ENCODE measurements around the gene CERS6.

CERS6 gene

GRCh38 chr2:168713325-168713724 lies 257.3 kb downstream of the CERS6 start:
- no peak for DNase-seq

DNA sequence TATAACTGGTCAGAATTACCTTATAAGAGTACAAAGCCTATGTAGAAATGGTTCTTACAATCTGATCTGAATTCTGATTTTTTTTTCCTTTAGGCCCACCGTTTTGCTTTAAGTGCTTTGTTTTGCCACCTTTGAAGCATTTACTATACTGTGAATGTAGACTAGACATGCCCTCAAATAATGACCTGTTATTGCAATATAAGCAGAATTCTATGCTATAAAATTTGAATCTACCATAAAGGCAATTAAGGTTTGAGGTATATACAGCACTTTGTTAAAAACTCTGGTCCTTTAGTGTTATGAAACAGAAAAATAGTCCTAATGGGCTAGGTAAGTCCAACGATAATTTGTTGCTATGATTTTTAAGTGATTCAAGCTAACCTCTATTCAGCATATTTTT lies 259.8 kb downstream of the CERS6 start:
- no peak for DNase-seq

DNA sequence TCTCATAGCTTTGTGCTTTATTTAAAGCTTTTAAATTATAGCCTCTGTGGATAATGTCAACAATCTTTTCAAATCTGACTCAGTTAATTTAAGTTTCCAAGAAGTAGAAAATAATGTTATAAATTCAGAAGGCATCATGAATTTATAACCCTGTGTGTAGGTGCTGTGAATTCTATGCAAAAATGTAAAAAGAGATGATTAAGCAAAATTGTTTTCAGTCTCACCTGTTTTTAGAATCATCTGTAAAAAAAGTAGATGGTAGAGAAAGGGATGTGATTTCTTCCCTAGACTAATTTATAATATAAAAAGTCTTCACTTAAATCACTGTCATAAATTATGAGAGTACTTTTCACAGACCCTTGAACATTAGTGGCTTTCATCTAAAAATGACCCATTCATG lies 260.8 kb downstream of the CERS6 start:
- no peak for DNase-seq

DNA sequence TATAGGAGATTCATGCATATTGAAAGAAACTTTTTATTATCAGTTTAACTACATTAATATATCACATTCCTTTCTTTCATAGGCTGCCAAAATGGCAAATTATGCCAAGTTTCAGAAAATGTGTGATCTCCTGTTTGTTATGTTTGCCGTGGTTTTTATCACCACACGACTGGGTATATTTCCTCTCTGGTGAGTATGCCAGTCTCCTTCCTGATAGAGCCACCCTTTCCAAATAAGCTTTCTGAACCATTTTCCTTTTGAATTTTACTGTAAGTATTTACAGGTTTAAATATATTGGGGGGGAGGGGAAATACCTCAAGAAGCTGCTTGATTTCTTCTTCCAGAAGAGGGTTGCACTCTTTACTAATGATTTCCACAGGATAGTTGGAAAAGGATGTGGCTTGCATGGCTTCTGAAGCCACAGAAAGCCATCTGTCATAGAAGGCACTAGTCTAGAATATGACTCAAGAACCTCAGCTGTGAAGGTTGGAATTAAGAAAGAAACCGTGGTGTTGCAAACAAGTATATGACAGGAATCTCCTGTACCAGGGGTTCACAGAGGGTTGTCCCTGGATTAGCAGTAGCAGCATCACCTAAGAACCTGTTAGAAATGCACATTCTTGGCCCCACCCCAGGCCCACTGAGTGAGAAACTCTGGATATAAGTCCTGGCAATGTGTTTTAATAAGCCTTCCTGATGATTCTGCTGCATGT lies 261.9 kb downstream of the CERS6 start:
- DNase-seq, result no peak

- no peak for DNase-seq
Observed at GRCh38 chr2:168718622-168719021, 262.6 kb downstream of the CERS6 start.

DNA sequence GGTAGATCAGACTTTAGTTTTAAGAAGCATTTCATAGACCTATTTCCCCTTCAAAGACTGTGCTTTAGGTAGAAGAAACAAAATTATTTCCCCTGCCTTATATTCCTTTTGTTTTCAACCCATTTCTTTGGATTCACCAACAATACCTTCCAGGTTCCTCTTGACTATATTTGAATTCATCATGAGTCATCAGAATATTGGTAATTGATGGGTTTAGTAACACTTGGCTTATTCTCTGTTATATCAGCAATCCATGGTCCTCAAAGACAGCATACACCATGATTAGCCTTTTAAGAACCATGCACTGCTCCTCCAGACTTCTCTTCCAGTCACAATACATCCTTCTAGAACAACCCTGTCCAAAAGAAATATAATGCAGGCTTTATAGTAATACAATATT lies 263.4 kb downstream of the CERS6 start:
- no peak for DNase-seq

DNA sequence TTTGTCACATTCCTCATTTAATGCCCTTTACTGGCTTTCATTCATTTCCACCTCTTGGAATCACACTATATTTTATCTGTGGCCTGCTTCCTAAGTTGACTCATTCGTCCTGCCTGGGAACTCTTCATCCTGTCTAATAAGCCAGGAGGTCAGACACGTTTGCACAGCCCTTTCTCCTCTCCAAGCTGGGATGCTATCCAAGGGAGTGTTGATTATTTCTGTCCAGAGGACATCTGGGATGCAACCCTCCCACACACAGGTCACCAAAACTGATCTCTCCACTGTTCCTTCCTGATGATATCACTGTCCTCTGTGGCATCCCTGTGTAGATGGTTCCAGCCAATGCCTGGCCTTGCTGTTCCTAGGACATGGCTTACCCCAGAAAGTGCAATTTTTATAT lies 266.5 kb downstream of the CERS6 start:
- DNase-seq, result no peak

DNA sequence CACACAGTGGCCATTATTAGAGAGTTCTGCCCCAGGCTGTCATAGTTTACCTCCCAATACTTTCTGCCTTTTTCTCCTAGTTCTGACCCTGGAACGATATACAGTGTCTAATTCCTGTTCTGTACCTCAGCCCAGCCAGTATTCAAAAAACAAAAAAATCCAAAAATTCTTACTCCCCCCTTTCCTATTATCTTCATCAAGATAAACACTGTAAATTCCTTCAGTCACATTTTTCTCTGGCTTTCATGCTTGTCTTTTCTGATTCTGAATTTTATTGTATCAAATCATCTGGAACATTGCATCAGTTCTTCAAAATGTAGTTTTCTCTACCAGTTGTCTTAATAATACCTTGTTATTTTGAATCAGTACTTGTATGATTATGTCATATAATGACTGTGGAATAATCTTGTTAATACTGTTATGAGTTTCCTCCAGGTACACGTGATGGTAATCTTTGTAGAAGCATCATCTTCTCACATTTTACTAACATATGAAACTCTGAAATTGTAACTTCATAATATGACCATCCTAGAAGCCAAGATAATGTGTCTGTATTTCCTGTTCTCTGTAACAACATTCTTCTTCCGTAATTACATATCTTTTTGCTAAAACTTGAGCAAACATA lies 267.3 kb downstream of the CERS6 start:
- no peak for DNase-seq

DNA sequence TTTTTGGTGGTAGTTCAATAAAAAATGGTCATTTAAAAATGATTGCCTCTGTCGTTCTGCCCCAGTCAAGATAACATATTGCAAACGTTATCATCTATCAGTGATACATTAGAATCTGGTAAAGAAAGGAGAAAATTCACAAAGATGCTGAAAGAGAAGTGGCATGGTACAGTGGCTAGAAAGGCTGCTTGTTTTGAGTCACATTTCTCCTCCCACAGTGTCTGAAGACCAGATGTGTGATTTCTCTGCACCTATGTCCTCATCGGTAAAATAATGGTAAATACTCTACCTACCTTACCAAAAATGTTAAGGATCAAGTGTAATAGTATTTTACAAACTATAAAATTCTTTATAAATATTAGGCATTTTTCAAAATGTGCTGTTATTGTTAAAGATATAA lies 270.3 kb downstream of the CERS6 start:
- DNase-seq, result no peak

GRCh38 chr2:168727904-168728470 lies 271.9 kb downstream of the CERS6 start:
- DNase-seq, result no peak

DNA sequence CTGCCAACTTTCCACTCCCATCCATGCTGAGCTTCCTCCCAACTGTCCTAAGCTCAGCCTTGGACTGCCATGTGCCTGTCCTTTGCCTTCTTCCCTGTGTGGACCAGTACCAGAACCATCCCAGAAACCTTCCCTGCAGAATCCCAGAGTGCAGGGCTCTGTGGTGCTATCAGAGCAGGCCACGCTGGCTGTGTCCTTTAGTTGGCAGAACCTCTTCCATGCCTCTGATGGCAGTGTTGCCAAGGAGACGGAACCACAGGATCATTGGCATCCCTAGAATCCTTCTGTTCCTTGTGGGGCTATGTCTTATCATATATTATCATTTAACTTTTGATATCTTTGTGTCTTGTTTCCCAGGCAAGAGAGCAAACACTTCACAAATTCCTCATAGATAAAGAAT lies 273.4 kb downstream of the CERS6 start:
- no peak for DNase-seq

DNA sequence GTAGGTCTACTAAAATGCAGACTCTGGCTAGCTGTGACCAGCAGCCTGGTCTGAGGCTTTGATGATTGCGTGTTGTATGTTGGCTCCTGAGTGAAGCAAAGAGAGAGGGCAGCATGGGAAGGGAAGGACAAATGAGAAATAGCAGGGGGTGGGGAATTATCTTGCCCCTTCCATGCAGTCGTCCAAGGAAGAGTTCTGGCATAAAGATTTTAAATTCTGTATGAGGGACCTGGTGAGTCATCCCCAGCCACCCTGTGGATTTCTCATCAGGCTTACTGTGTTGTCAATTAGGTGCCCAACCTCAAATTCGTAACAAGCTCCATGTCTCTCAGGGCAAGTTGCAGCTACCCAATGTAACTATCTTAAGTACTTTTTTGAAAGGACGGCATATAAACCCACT lies 274.3 kb downstream of the CERS6 start:
- DNase-seq, result no peak

DNA sequence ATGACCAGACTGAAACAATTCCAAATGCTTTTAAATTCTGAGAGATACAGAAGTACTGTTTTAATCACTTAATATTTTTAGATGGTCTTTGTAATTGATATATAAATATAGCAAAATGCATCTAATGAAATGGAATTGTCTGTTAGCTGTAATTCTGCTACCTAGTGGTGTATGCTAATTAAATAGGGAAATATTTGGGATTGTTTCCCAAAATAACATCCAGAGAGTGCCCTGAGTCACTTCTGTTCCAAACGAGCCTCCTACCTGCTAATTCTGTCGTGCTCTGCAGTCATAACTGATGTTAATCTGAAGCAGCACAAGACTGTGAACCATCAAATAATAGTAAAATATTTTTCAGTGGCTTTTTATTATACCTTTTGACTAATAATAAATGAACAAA lies 274.9 kb downstream of the CERS6 start:
- DNase-seq, result no peak

DNA sequence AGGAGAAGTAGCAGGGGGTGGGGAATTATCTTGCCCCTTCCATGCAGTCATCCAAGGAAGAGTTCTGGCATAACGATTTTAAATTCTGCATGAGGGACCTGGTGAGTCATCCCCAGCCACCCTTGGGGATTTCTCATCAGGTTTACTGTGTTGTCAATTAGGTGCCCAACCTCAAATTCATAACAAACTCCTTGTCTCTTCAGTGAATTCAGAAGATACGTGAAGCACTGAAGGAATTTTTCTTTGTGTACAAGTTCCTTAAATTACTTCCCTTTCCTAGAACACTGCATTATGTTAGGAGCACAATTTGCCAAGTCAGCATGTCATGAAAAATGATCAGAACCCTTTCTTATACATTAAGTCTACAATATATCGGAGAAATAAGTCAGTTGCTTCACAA lies 275.5 kb downstream of the CERS6 start:
- no peak for DNase-seq

DNA sequence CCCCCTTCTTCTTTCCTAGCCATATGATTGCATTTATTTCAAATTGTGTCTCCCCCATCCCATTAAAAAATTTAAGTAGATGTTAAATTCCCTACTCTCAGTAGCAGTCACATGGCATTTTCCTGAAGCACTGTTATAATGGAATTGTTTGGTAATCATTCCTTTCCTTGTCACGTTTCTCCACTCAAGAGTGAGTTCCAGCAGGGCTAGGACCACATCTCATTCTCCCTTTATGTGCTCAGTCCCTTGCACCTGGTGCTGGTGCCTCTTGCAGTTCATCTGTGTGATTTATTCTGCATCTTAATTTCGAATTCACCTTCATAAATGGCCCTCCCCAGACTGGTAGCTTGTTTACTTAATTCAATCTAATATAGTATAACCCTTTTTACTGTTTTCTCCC lies 276.0 kb downstream of the CERS6 start:
- DNase-seq, result no peak

- no peak for DNase-seq
Observed at GRCh38 chr2:168732506-168732905, 276.4 kb downstream of the CERS6 start.

GRCh38 chr2:168734199-168734760 lies 278.2 kb downstream of the CERS6 start:
- DNase-seq, result no peak

DNA sequence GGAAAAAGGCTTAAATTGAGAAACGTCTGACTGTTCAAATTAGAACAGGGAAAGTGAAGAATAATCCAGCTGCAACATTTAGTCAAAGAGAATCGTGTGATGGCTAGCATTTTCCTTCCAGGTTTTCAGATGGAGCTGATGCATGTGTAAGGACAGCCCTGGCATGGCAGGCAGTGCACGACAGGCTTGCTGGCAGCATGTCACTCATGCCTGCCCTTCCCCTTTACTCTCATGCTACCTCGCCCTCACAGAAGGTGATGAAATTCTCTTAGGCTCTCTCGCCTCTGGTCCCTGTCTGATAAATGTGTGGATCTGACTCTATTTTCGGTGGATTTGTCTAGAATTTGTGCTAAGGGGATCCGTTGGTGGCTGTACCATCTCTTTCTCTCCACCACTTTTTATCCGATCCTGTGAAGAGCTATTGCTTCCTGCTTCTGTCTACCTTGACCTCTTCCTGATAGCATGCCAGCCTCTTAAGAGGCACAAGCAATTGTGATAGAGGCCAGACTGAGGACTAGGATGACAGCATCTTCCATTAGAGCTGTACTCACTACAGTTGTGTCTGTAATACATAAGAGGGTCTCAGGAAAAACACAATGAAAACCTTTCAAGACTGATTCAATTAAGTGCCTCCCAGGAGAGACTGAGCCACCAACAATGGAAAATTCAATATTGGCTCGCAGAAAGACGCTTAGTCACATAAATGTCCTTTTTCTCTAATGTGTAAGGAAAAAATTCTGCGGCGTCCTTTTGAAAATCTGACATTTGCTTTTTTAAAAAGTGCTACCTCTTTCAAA lies 280.8 kb downstream of the CERS6 start:
- DNase-seq, result no peak

GRCh38 chr2:168738062-168738461 lies 282.0 kb downstream of the CERS6 start:
- DNase-seq, result no peak

DNA sequence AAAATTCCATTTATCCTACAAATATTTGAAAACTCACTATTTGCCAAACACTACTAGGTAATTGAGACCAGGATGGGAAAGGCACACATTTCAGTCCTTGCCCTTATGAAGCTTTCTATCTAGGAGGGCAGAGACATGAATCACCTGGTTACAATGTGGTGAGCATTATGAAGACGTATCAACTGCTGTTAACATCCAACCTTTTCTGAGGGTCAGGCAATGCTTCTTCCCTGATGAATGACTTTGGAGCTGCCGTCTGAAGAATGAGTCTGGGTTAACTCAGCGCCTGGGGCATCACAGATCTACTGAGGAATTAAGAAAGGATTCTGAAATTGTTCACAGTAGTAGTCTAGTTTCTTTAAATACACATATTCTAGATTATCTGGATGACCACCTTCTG lies 284.3 kb downstream of the CERS6 start:
- DNase-seq, result no peak

GRCh38 chr2:168740788-168741187 lies 284.7 kb downstream of the CERS6 start:
- no peak for DNase-seq

DNA sequence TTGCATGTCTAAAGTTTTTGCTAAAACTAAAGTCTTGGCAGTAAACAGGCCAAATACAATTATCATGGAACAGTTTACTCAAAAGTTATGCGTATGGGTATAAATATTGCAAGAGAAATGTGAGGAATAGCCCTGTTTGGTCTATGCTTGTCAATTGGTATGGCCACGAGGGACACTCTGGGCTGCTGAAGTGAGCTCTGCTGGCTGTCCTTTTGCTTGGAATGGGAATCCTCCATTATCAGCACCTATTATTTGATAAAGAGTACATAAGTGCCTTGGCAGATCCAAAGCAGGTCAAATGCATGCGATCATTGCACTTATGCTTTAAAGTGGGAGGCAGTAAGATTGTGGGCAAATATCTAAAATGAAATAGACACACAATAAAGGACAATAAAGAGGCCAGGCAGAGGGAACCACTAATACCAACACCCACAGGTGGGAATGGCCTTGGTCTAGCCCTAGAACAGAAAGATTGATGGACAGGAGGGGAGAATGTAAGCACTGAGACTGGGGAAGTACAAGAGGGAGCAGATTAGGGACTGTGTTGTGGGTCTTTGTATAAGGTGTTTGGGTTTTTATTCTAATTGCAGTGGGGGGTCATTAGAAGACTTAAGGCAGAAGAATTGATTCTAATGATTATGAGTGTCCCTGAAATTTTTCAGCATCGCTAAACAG lies 286.3 kb downstream of the CERS6 start:
- DNase-seq, result no peak

DNA sequence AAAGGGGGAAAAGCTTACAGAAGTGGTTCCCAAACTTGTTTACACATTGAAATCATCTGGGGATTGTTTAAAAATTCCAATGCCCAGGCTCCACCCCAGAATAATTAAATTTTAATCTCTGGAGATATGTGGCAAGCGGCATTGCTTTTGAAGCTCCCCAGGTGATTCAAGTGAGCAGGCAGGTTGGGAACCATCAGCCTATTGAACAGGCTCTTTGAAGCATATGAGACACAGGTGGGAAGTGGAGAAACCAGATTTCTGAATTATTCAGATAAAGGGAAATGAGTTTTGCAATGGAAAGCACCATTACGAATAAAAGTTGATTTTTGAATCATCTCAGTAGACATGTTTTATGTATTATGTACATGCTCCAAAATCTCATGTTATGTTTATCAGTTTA lies 288.8 kb downstream of the CERS6 start:
- DNase-seq, result no peak
